Gastroesophageal sphincter (tissue), 4 donors: Measurements from ENCODE around the gene DLGAP4. TPM values are rescaled to one million over a fixed set of nuclear protein-coding genes. Genes with fewer than 3 reads are reported as not detected.

ENCODE experiments used
- ATAC-seq: fragments of 150-250 bp; one replicate; pipeline ENCODE4 v1.9.1; 2016; ENCODE audit warnings: mild to moderate bottlenecking, moderate library complexity
- H3K27ac ChIP-seq, 4 donors: fragments of 200-600 bp; sonication (generic) in 3 of 4; 1 replicate in 3 of 4; 2 replicates in 1 of 4; pipeline ENCODE4 v1.5.1; 2016 to 2019
- H3K27me3 ChIP-seq: fragments of 200-600 bp; sonication (generic); one replicate; pipeline ENCODE4 v1.5.1; 2019
- H3K36me3 ChIP-seq, 2 donors: fragments of 200-600 bp; sonication (generic); one replicate each; pipeline ENCODE4 v1.5.1; 2019; ENCODE audit warnings: control low read depth in 1 of 2
- H3K4me1 ChIP-seq, 3 donors: fragments of 200-600 bp; sonication (generic); 1 replicate in 2 of 3; 2 replicates in 1 of 3; pipeline ENCODE4 v1.5.1; 2016 to 2019; ENCODE audit warnings: control low read depth in 2 of 3
- H3K4me3 ChIP-seq, 2 donors: fragments of 200-600 bp; sonication (generic); one replicate each; pipeline ENCODE4 v1.5.1; 2019; ENCODE audit warnings: mild to moderate bottlenecking in 1 of 2, moderate library complexity in 1 of 2
- H3K9me3 ChIP-seq, 3 donors: fragments of 200-600 bp; sonication (generic); one replicate each; pipeline ENCODE4 v1.5.1; 2017 to 2019; ENCODE audit warnings: control low read depth in 2 of 3
- EP300 ChIP-seq: sonication (generic); formaldehyde crosslinking; IDR thresholded peaks from one replicate; pipeline ENCODE4 v1.6.1; 2017; ENCODE audit warnings: antibody characterized with exemption, mild to moderate bottlenecking
- POLR2A ChIP-seq, 2 donors: fragments of 450-650 bp; IDR thresholded peaks; one replicate each; pipeline ENCODE4 v1.6.1; 2017; ENCODE audit warnings: antibody characterized with exemption in 2 of 2, mild to moderate bottlenecking in 2 of 2, moderate library complexity in 1 of 2
- POLR2AphosphoS5 ChIP-seq: sonication (generic); formaldehyde crosslinking; IDR thresholded peaks from one replicate; pipeline ENCODE4 v1.6.1; 2017; ENCODE audit warnings: antibody characterized with exemption
- WGBS, 2 donors: methylation state at CpG; one replicate each; pipeline ENCODE4 v1.1.5; 2018; ENCODE audit warnings: low coverage in 1 of 2; 5-methylcytosine and 5-hydroxymethylcytosine counted together
- total RNA-seq, 4 donors: library from RNA; depleted of rRNA; stranded (reverse); fragments of >200 nt; gene quantifications; one replicate each; pipeline ENCODE4 v1.1.0, GENCODE V29; 2016
- TF ChIP-seq, protein P1 (sequence below), 4 experiments: fragments of 200-600 bp in 2 of 4; fragments of 450-650 bp in 2 of 4; sonication (generic) in 1 of 4; IDR thresholded peaks; one replicate each; pipeline ENCODE4 v1.5.1; 2017 to 2019; ENCODE audit warnings: antibody characterized with exemption in 4 of 4, mild to moderate bottlenecking in 2 of 4, moderate library complexity in 2 of 4

Gene DLGAP4
- 10 to 100 TPM; 35.5 to 76.1 (median 42.2) TPM for total RNA-seq

DNA sequence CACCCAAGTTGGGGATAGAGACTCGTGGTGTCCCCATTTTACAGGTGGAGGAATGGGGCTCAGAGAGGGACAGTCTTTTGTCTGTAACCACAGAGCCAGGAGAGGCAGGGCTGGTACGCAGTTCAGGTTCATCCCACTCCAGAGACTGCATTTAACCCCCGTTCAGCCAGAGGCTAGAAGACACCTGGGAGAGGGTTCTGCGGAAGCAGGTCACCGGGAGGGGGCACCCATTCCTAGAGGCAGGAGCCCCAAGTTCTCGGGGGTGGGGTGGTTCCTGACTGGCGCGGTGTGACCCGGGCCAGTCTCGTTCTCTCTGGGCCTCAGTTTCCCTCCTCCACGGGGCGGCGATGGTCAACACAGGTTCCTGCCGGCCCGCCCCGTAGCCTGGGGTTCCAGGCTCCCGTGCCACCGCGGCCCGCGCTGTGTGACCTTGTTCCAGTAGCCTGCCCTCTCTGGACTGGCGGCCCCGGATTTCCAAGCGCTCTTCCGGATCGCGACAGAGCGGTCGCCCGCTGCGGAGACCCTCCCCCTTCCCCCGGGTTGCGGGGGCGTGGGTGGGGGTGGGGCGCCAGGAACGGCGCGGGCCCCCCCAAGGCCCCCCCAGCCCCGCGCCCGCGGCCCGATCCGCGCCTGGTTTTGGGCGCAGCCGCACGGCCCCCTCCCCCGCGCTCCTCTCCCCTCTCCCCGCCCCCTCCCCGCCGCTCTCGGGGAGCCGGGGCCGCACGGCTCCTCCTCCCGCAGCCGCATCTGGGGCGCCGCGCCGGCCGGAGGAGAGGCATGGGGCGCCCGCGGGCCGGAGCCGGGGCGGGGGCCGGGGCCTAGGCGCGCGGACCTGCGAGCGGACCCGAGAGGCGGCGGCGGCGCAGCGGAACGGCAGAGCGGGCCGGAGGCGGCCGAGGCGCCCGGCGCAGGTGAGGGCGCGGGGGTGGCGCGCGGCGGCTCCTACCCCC is at the start of gene DLGAP4:
Gene DLGAP4 (plus strand): TSS at position 738 of the 950 bp plus-strand sequence. CDS start 125,379 bp downstream, outside the sequence.
- H3K4me1 ChIP-seq: peaks cover 0 to 17% (median 11%) of the 10 kb centered on the region in 3 donors
- peaks cover 94% of the 10 kb centered on the region for H3K27me3 ChIP-seq
- peak within 1 kb of the TSS in 1 of 2 donors; percentile 46 for H3K4me3 ChIP-seq
- H3K9me3 ChIP-seq: no peaks in the 10 kb centered on the region
- no peaks in the 10 kb centered on the region for H3K36me3 ChIP-seq
- WGBS, 2 donors: 0% methylated on average over 1 to 2 of the region's 96 CpGs
- TF ChIP-seq, protein P1, sequence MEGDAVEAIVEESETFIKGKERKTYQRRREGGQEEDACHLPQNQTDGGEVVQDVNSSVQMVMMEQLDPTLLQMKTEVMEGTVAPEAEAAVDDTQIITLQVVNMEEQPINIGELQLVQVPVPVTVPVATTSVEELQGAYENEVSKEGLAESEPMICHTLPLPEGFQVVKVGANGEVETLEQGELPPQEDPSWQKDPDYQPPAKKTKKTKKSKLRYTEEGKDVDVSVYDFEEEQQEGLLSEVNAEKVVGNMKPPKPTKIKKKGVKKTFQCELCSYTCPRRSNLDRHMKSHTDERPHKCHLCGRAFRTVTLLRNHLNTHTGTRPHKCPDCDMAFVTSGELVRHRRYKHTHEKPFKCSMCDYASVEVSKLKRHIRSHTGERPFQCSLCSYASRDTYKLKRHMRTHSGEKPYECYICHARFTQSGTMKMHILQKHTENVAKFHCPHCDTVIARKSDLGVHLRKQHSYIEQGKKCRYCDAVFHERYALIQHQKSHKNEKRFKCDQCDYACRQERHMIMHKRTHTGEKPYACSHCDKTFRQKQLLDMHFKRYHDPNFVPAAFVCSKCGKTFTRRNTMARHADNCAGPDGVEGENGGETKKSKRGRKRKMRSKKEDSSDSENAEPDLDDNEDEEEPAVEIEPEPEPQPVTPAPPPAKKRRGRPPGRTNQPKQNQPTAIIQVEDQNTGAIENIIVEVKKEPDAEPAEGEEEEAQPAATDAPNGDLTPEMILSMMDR (IDR thresholded peaks at IDR 0.05): no peak
- no peak for TF ChIP-seq EP300
- no peak for TF ChIP-seq POLR2A (IDR thresholded peaks at IDR 0.05)
- TF ChIP-seq POLR2AphosphoS5: no peak
- no peak within 1 kb of the TSS for H3K27ac ChIP-seq
- ATAC-seq: no peak

DNA sequence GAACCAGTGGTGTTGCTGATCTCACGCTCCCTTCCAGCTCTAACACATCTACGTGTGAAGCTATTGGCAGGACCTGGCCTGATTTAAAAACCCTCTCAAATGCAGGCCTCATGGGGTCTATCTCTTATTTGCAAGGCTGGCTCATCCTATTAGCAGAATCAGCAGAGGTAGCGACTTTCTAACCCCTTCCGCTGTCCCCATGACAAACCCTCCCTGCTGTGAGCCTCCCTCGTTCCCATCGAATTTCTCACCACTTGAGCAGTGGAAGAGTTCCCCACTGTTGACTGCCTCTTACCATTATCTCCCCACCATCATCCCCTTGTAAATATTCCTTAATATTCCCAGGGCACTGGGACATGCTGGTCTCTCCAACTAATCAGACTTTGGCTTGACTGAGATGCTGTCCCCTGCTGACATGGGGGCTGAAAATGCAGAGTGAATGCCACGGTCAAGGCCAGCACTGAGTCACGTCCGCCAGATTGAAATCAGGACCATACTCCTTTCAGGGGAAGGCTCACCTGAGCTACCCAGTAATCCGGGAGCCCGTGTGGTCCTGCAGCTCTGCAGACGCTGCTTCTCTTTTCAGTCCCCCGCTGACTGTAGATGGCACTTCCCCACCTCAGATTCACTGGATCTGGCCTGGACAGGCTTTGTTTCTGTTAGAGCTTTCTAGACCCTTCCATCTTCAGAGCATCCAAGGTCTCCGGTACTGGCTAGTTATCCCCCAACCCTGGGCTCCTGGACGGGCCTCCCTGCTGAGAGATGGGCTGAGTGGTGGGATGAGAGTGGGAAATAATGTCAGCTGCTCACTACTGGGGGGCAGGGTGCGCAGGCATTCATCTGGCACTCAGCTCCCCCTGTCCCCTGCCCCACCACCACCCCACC is 46.7 kb upstream of the DLGAP4 start:
- WGBS, 2 donors: 45 to 60% methylated on average over 3 to 7 of the region's 16 CpGs
- TF ChIP-seq POLR2AphosphoS5 (no peak), EP300 (no peak), POLR2A (IDR thresholded peaks at IDR 0.05) (no peak)
- TF ChIP-seq, protein P1 (IDR thresholded peaks at IDR 0.05): no peak
- ATAC-seq: no peak

GRCh38 chr20:36260316-36260715 is 45.8 kb upstream of the DLGAP4 start:
- H3K9me3 ChIP-seq: no peaks in the 10 kb centered on the region
- no peak for TF ChIP-seq POLR2A (IDR thresholded peaks at IDR 0.05)
- no peak for TF ChIP-seq POLR2AphosphoS5
- H3K27me3 ChIP-seq: no peaks in the 10 kb centered on the region
- WGBS, 2 donors: 48 to 68% methylated on average over 3 to 4 of the region's 7 CpGs
- peaks cover 0 to 22% of the 10 kb centered on the region in 2 donors for H3K36me3 ChIP-seq
- H3K27ac ChIP-seq: no peak overlapping the region
- ATAC-seq: no peak
- no peak overlapping the region for H3K4me3 ChIP-seq
- H3K4me1 ChIP-seq: no peaks in the 10 kb centered on the region

More for the DNA sequence above, 46.7 kb upstream of the DLGAP4 start:
- H3K9me3 ChIP-seq: no peaks in the 10 kb centered on the region
- H3K27ac ChIP-seq: no peak overlapping the region
- H3K4me3 ChIP-seq: no peak overlapping the region
- H3K27me3 ChIP-seq: no peaks in the 10 kb centered on the region
- H3K36me3 ChIP-seq: peaks cover 0 to 29% of the 10 kb centered on the region in 2 donors
- H3K4me1 ChIP-seq: no peaks in the 10 kb centered on the region

GRCh38 chr20:36261389-36262105 is 44.6 kb upstream of the DLGAP4 start:
- no peaks in the 10 kb centered on the region for H3K4me1 ChIP-seq
- peaks cover 0 to 10% of the 10 kb centered on the region in 2 donors for H3K36me3 ChIP-seq
- TF ChIP-seq, protein P1 (IDR thresholded peaks at IDR 0.05): no peak
- TF ChIP-seq POLR2AphosphoS5 (no peak), EP300 (no peak), POLR2A (IDR thresholded peaks at IDR 0.05) (peak in 1 of 2 donors; percentile 13)
- no peak for ATAC-seq
- no peaks in the 10 kb centered on the region for H3K27me3 ChIP-seq
- H3K27ac ChIP-seq: no peak overlapping the region
- 73 to 100% methylated on average over 1 to 9 of the region's 12 CpGs for WGBS, 2 donors
- no peak overlapping the region for H3K4me3 ChIP-seq
- H3K9me3 ChIP-seq: no peaks in the 10 kb centered on the region
